H1 (cell line): ENCODE measurements around the gene OBSCN. TPM values are rescaled to one million over a fixed set of nuclear protein-coding genes. Genes with fewer than 3 reads are reported as not detected.

Source experiments
- CTCF ChIA-PET: fragments of 300-600 bp; sonication (Branson Sonifier 250); formaldehyde crosslinking; loops from one replicate; lab custom pipeline; 2021; ENCODE audit not compliant: partially characterized antibody; lab: Charles Lee
- POLR2A ChIA-PET: fragments of 300-600 bp; sonication (Branson Sonifier 250); formaldehyde crosslinking; loops from one replicate; lab custom pipeline; 2021; ENCODE audit warnings: inconsistent platforms; ENCODE audit not compliant: partially characterized antibody; lab: Charles Lee
- DNase-seq, 2 experiments: peaks; one replicate each; pipeline versions ENCODE4 v3.0.0 to v3.0.0-alpha.2; 2010 to 2022; ENCODE audit warnings: low spot score in 2 of 2, low read depth in 1 of 2, mixed read lengths in 1 of 2
- FAIRE-seq: peaks from 2 replicates; lab custom pipeline; 2011; peaks lifted over from hg19 to GRCh38; lab: Jason Lieb, UNC
- H2AFZ ChIP-seq: 2 replicates; pipeline ENCODE4 v1.8.1; 2012; ENCODE audit warnings: low read length, inconsistent platforms
- H2AK5ac ChIP-seq: 2 replicates; pipeline ENCODE4 v1.6.1; 2013; ENCODE audit warnings: low read depth, low read length
- H2BK120ac ChIP-seq: replicated peaks from 2 replicates; pipeline ENCODE3; 2013; ENCODE audit warnings: low read depth, low read length, inconsistent platforms
- H2BK12ac ChIP-seq: 2 replicates; pipeline ENCODE4 v1.6.1; 2013; ENCODE audit warnings: low read depth, low read length
- H2BK15ac ChIP-seq: 2 replicates; pipeline ENCODE4 v1.6.1; 2013; ENCODE audit warnings: low read length
- H2BK20ac ChIP-seq: 2 replicates; pipeline ENCODE4 v1.6.1; 2013; ENCODE audit warnings: low read length
- H2BK5ac ChIP-seq: 2 replicates; pipeline ENCODE4 v1.6.1; 2013; ENCODE audit warnings: low read depth, low read length
- H3K14ac ChIP-seq: 2 replicates; pipeline ENCODE4 v1.6.1; 2013; ENCODE audit warnings: inconsistent platforms; ENCODE audit not compliant: insufficient read length
- H3K18ac ChIP-seq: 2 replicates; pipeline ENCODE4 v1.6.1; 2013; ENCODE audit warnings: low read length; ENCODE audit errors: extremely low read depth
- H3K23ac ChIP-seq: 2 replicates; pipeline ENCODE4 v1.6.1; 2013; ENCODE audit warnings: inconsistent platforms; ENCODE audit not compliant: insufficient read length
- H3K23me2 ChIP-seq: 2 replicates; pipeline ENCODE4 v1.6.1; 2013; ENCODE audit warnings: low read depth, low read length
- H3K27ac ChIP-seq: 2 replicates; pipeline ENCODE4 v1.6.1; 2011; ENCODE audit warnings: low read depth, low read length, inconsistent platforms
- H3K27me3 ChIP-seq, 4 experiments: replicated peaks in 1 of 4; 1 replicate in 1 of 4; 2 replicates in 3 of 4; pipeline versions ENCODE4 v1.6.1 to v1.8.1; 2011 to 2013; ENCODE audit warnings: low read length in 3 of 4, mild to moderate bottlenecking in 3 of 4, inconsistent platforms in 2 of 4, mixed read lengths in 2 of 4, moderate library complexity in 1 of 4; ENCODE audit not compliant: control insufficient read depth in 3 of 4, insufficient read depth in 3 of 4; ENCODE audit errors: extremely low read depth in 1 of 4
- H3K36me3 ChIP-seq, 4 experiments: 2 replicates each; pipeline versions ENCODE4 v1.6.1 to v1.8.1; 2011 to 2013; ENCODE audit warnings: mild to moderate bottlenecking in 4 of 4, low read length in 3 of 4, moderate library complexity in 2 of 4, control low read depth in 1 of 4, inconsistent platforms in 1 of 4; ENCODE audit not compliant: insufficient read depth in 4 of 4, control insufficient read depth in 2 of 4
- H3K4ac ChIP-seq: replicated peaks from 2 replicates; pipeline ENCODE3; 2013; ENCODE audit warnings: low read length, low read depth, mixed read lengths, inconsistent platforms; ENCODE audit not compliant: insufficient read length
- H3K4me1 ChIP-seq, 4 experiments: replicated peaks in 1 of 4; 1 replicate in 1 of 4; 2 replicates in 3 of 4; pipeline versions ENCODE4 v1.6.1 to v1.8.1; 2011 to 2013; ENCODE audit warnings: low read length in 3 of 4, inconsistent platforms in 2 of 4, mixed read lengths in 1 of 4; ENCODE audit not compliant: insufficient read depth in 4 of 4, control insufficient read depth in 3 of 4
- H3K4me2 ChIP-seq, 2 experiments: 2 replicates each; pipeline versions ENCODE4 v1.6.1 to v1.8.1; 2011 to 2013; ENCODE audit warnings: low read depth in 2 of 2, low read length in 2 of 2, control low read depth in 1 of 2, inconsistent platforms in 1 of 2, mild to moderate bottlenecking in 1 of 2; ENCODE audit not compliant: insufficient read depth in 1 of 2
- H3K4me3 ChIP-seq, 4 experiments: fragments of 200-600, 300-600 bp in 1 of 4; sonication (generic), shearing (Covaris generic), sonication (Bioruptor Twin) in 1 of 4; 2 replicates each; pipeline versions ENCODE4 v1.5.1 to v1.8.1; 2011 to 2016; ENCODE audit warnings: low read length in 4 of 4, low read depth in 3 of 4, control low read depth in 2 of 4, inconsistent platforms in 2 of 4, mild to moderate bottlenecking in 2 of 4, mixed read lengths in 1 of 4, moderate library complexity in 1 of 4; ENCODE audit not compliant: insufficient read depth in 2 of 4; ENCODE audit errors: extremely low read depth in 1 of 4
- H3K56ac ChIP-seq: replicated peaks from 2 replicates; pipeline ENCODE3; 2013; ENCODE audit warnings: low read depth, mild to moderate bottlenecking, mixed read lengths, low read length, inconsistent platforms; ENCODE audit not compliant: insufficient read length
- H3K79me1 ChIP-seq: 2 replicates; pipeline ENCODE4 v1.6.1; 2013; ENCODE audit warnings: low read depth, low read length, control low read depth
- H3K79me2 ChIP-seq, 2 experiments: 2 replicates each; pipeline versions ENCODE4 v1.6.1 to v1.8.1; 2012 to 2013; ENCODE audit warnings: low read length in 2 of 2, mild to moderate bottlenecking in 2 of 2, inconsistent platforms in 1 of 2; ENCODE audit not compliant: insufficient read depth in 2 of 2, control insufficient read depth in 1 of 2
- H3K9ac ChIP-seq, 4 experiments: replicated peaks in 1 of 4; 1 replicate in 1 of 4; 2 replicates in 3 of 4; pipeline versions ENCODE4 v1.6.1 to v1.8.1; 2011 to 2013; ENCODE audit warnings: low read depth in 3 of 4, low read length in 3 of 4, control low read depth in 2 of 4, mild to moderate bottlenecking in 2 of 4, moderate library complexity in 2 of 4, inconsistent platforms in 1 of 4; ENCODE audit errors: extremely low read depth in 1 of 4
- H3K9me3 ChIP-seq, 2 experiments: 2 replicates each; pipeline versions ENCODE4 v1.6.1 to v1.8.1; 2012 to 2013; ENCODE audit warnings: mild to moderate bottlenecking in 2 of 2, moderate library complexity in 2 of 2, control low read depth in 1 of 2, inconsistent platforms in 1 of 2, low read depth in 1 of 2, low read length in 1 of 2, mixed read lengths in 1 of 2; ENCODE audit not compliant: insufficient read depth in 2 of 2
- H4K20me1 ChIP-seq, 2 experiments: replicated peaks in 1 of 2; 2 replicates each; pipeline versions ENCODE3 to v1.8.1; 2011 to 2013; ENCODE audit warnings: inconsistent platforms in 2 of 2, low read length in 2 of 2, mild to moderate bottlenecking in 1 of 2; ENCODE audit not compliant: insufficient read depth in 2 of 2, control insufficient read depth in 1 of 2
- H4K5ac ChIP-seq: 2 replicates; pipeline ENCODE4 v1.6.1; 2013; ENCODE audit warnings: low read length, low read depth, mixed read lengths, inconsistent platforms; ENCODE audit not compliant: insufficient read length
- H4K8ac ChIP-seq: 2 replicates; pipeline ENCODE4 v1.8.0; 2013; ENCODE audit warnings: mild to moderate bottlenecking, moderate library complexity, low read length, inconsistent platforms; ENCODE audit not compliant: insufficient read depth; ENCODE audit errors: extremely low read depth
- H4K91ac ChIP-seq: replicated peaks from 2 replicates; pipeline ENCODE3; 2013; ENCODE audit warnings: low read length, mixed read lengths, inconsistent platforms; ENCODE audit not compliant: insufficient read length
- EP300 ChIP-seq, 2 experiments: IDR thresholded peaks; 1 replicate in 1 of 2; 2 replicates in 1 of 2; pipeline ENCODE4 v1.6.1; 2011 to 2012; ENCODE audit warnings: low read depth in 2 of 2, low read length in 2 of 2, mild to moderate bottlenecking in 2 of 2, borderline replicate concordance in 1 of 2, inconsistent platforms in 1 of 2, moderate library complexity in 1 of 2
- GABPA ChIP-seq: IDR thresholded peaks from 2 replicates; pipeline ENCODE4 v1.6.1; 2011; ENCODE audit warnings: mild to moderate bottlenecking, low read length, moderate library complexity, borderline replicate concordance; ENCODE audit not compliant: insufficient read depth
- GTF2F1 ChIP-seq: IDR thresholded peaks from 2 replicates; pipeline ENCODE4 v1.6.1; 2012; ENCODE audit warnings: low read depth, low read length, improper control_type of control experiment, borderline replicate concordance
- JUND ChIP-seq: IDR thresholded peaks from 2 replicates; pipeline ENCODE4 v1.6.1; 2011; ENCODE audit warnings: mild to moderate bottlenecking, improper control_type of control experiment, low read length
- PHF8 ChIP-seq: fragments of 200-600 bp; sonication (generic); conservative IDR thresholded peaks from 2 replicates; pipeline ENCODE4 v1.7.1; 2012; ENCODE audit warnings: low read depth, mild to moderate bottlenecking, inconsistent platforms, low read length, moderate library complexity
- POLR2AphosphoS5 ChIP-seq: IDR thresholded peaks from 2 replicates; pipeline ENCODE4 v1.6.1; 2011; ENCODE audit warnings: low read depth, low read length
- SIN3A ChIP-seq, 2 experiments: IDR thresholded peaks in 1 of 2; conservative IDR thresholded peaks in 1 of 2; 2 replicates each; pipeline ENCODE4 v1.6.1; 2011 to 2012; ENCODE audit warnings: low read length in 2 of 2, improper control_type of control experiment in 1 of 2, low read depth in 1 of 2, mild to moderate bottlenecking in 1 of 2
- WGBS, 2 experiments: shearing (Covaris generic) in 1 of 2; methylation state at CpG; one replicate each; pipeline versions ENCODE4 v1.1.6 to v1.1.7; 2013 to 2015; ENCODE audit warnings: low lambda C conversion rate in 2 of 2, mixed read lengths in 2 of 2, inconsistent platforms in 1 of 2, low coverage in 1 of 2, missing lambda C conversion rate in 1 of 2; ENCODE audit not compliant: insufficient replicate concordance in 2 of 2, insufficient coverage in 1 of 2, insufficient read length in 1 of 2; ENCODE audit errors: extremely low coverage in 1 of 2, missing lambda C conversion rate in 1 of 2; 5-methylcytosine and 5-hydroxymethylcytosine counted together
- polyA plus RNA-seq, 7 experiments: library from polyadenylated mRNA; depleted of rRNA in 3 of 7; stranded (reverse) in 5 of 7; unstranded in 2 of 7; fragments of >200 nt in 5 of 7; fragments of 200-250 nt in 2 of 7; gene quantifications; 1 replicate in 5 of 7; 2 replicates in 1 of 7; 4 replicates in 1 of 7; pipeline versions ENCODE4 v1.2.1 to v1.2.3, GENCODE V29; 2011 to 2013; ENCODE audit warnings: missing spikeins in 2 of 7, mixed read lengths in 2 of 7
- total RNA-seq: library from RNA; stranded (reverse); fragmentation: NEBNext Ultra II Directional; extraction: Animal tissue kit (Norgen Biotek cat#: 25700); gene quantifications from 2 replicates; pipeline ENCODE4 v1.2.1, GENCODE V29; 2021
- TF ChIP-seq, protein P1 (sequence below): IDR thresholded peaks from 2 replicates; pipeline ENCODE4 v1.6.1; 2012; ENCODE audit warnings: inconsistent platforms
- TF ChIP-seq, protein P2 (sequence below): IDR thresholded peaks from 2 replicates; pipeline ENCODE4 v1.6.1; 2012; ENCODE audit warnings: inconsistent platforms

OBSCN gene
- total and polyA plus RNA-seq, 2 of the 8 experiments (the other 6 are each of a cell fraction or from before 2014, with no cell fraction given): 7.5 to 28.4 TPM

DNA sequence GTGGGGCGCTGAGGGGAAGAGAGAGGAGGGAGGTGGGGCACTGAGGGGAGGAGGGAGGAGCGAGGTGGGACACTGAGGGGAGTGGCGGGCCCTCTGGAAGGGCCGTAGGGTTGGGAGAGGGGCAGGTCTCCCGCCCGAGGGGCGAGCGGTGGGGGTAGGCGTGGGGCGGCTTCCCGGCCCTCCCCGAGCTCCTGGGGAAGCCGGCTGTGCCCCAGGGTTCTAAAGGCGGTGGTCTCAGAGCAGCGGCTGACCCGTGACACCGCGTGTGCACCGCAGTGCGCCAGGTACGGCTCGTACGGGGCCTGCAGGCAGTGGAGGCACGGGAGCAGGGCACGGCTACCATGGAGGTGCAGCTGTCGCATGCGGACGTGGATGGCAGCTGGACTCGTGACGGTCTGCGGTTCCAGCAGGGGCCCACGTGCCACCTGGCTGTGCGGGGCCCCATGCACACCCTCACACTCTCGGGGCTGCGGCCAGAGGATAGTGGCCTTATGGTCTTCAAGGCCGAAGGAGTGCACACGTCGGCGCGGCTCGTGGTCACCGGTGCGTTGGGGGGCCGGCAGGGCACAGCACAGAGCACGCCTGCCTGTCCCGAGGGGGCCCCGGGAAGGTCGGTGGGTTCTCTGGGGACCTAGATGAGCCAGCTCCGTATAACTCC lies 68.5 kb downstream of the OBSCN start:
- H2BK5ac ChIP-seq: peak overlapping the region; percentile 44; the same call in 1 of the 2 replicates
- peaks cover 4 to 16% (median 9%) of the 10 kb centered on the region in 4 experiments; a peak in 5 of 8 replicates for H3K36me3 ChIP-seq
- peak overlapping the region; percentile 53 for H3K4ac ChIP-seq
- H3K79me1 ChIP-seq: no peaks in the 10 kb centered on the region
- H3K18ac ChIP-seq: peak overlapping the region; percentile 13; the same call in 1 of the 2 replicates
- peak overlapping the region; percentile 37 to 71 (median 40); a peak in 7 of 8 replicates for H3K4me3 ChIP-seq
- no peak overlapping the region for H2BK15ac ChIP-seq
- H4K91ac ChIP-seq: no peak overlapping the region
- peaks cover 0 to 5% (median 3%) of the 10 kb centered on the region in 4 experiments; a peak in 2 of 7 replicates for H3K27me3 ChIP-seq
- H2AFZ ChIP-seq: no peak overlapping the region
- peaks cover 0 to 7% (median 1%) of the 10 kb centered on the region in 4 experiments; a peak in 4 of 7 replicates for H3K4me1 ChIP-seq
- H2BK120ac ChIP-seq: no peak overlapping the region
- no peak overlapping the region for H3K23ac ChIP-seq
- peaks cover 7% of the 10 kb centered on the region; the same call in 1 of the 2 replicates for H3K23me2 ChIP-seq
- no peak overlapping the region for H2AK5ac ChIP-seq
- no peak overlapping the region for H4K8ac ChIP-seq
- H3K9me3 ChIP-seq: no peaks in the 10 kb centered on the region
- peak overlapping the region; percentile 27 for H4K5ac ChIP-seq
- H3K14ac ChIP-seq: no peak overlapping the region
- H2BK20ac ChIP-seq: no peak overlapping the region
- no peaks in the 10 kb centered on the region for H3K79me2 ChIP-seq
- ChIA-PET POLR2A (interaction anchor here (0.8 to 1.6 kb wide), 8 partner anchors 11 to 181 kb away, joined by 3 to 7 read pairs (median 4); a partner anchor contains a TSS), CTCF (interaction anchor here (0.5 to 1.6 kb wide), 11 partner anchors 10 to 1892 kb away, joined by 3 to 5 read pairs (median 4); no protein-coding TSS in a partner anchor)
- H3K4me2 ChIP-seq: peak overlapping the region; percentile 68 to 96
- FAIRE-seq: no peak
- WGBS, 2 experiments: 63% methylated on average over 27 of the region's 49 CpGs; no CpG with 5 or more reads in 1 of the 2 experiments
- no peak overlapping the region for H3K56ac ChIP-seq
- no peak overlapping the region for H3K9ac ChIP-seq
- DNase-seq: no peak
- peaks cover 8 to 19% of the 10 kb centered on the region in 2 experiments for H4K20me1 ChIP-seq
- H2BK12ac ChIP-seq: 0 out of 2 replicates have a peak overlapping the region, but pooled peaks have one; percentile 75
- no peak overlapping the region for H3K27ac ChIP-seq
- TF ChIP-seq PHF8: 0 out of 2 replicates have a peak, but pooled peaks have one; percentile 11
- TF ChIP-seq, protein P1, sequence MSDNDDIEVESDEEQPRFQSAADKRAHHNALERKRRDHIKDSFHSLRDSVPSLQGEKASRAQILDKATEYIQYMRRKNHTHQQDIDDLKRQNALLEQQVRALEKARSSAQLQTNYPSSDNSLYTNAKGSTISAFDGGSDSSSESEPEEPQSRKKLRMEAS: peak; percentile 49; the same call in 1 of the 2 replicates
- 0 out of 2 replicates have a peak, but pooled peaks have one; percentile 41 for TF ChIP-seq GABPA
- TF ChIP-seq POLR2AphosphoS5: peak; percentile 45; the same call in 1 of the 2 replicates
- TF ChIP-seq, protein P2, sequence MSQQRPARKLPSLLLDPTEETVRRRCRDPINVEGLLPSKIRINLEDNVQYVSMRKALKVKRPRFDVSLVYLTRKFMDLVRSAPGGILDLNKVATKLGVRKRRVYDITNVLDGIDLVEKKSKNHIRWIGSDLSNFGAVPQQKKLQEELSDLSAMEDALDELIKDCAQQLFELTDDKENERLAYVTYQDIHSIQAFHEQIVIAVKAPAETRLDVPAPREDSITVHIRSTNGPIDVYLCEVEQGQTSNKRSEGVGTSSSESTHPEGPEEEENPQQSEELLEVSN: 0 out of 2 replicates have a peak, but pooled peaks have one; percentile 20
- 0 out of 4 replicates have a peak, but pooled peaks of 1 of the 2 experiments have one; percentile 35 for TF ChIP-seq SIN3A (conservative IDR thresholded peaks at IDR 0.05 in 1 of 2, IDR thresholded peaks at IDR 0.05 in 1 of 2; ENCODE audit: low read depth in 1 of 2, low read length in 2 of 2)
- no peak for TF ChIP-seq JUND
- no peak for TF ChIP-seq GTF2F1
- TF ChIP-seq EP300 (IDR thresholded peaks at IDR 0.05; ENCODE audit: borderline replicate concordance in 1 of 2, low read depth in 2 of 2, low read length in 2 of 2): peak in 1 of 2 experiments; percentile 80; a peak in 1 of 3 replicates
